ENCODE results near the gene WFIKKN2.
"Not testable (repeated sequence)": the region's sequence is repeated elsewhere in the genome, so short reads cannot be mapped to it uniquely, and the experiment has no call there.

Gene WFIKKN2, protein sequence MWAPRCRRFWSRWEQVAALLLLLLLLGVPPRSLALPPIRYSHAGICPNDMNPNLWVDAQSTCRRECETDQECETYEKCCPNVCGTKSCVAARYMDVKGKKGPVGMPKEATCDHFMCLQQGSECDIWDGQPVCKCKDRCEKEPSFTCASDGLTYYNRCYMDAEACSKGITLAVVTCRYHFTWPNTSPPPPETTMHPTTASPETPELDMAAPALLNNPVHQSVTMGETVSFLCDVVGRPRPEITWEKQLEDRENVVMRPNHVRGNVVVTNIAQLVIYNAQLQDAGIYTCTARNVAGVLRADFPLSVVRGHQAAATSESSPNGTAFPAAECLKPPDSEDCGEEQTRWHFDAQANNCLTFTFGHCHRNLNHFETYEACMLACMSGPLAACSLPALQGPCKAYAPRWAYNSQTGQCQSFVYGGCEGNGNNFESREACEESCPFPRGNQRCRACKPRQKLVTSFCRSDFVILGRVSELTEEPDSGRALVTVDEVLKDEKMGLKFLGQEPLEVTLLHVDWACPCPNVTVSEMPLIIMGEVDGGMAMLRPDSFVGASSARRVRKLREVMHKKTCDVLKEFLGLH

DNA sequence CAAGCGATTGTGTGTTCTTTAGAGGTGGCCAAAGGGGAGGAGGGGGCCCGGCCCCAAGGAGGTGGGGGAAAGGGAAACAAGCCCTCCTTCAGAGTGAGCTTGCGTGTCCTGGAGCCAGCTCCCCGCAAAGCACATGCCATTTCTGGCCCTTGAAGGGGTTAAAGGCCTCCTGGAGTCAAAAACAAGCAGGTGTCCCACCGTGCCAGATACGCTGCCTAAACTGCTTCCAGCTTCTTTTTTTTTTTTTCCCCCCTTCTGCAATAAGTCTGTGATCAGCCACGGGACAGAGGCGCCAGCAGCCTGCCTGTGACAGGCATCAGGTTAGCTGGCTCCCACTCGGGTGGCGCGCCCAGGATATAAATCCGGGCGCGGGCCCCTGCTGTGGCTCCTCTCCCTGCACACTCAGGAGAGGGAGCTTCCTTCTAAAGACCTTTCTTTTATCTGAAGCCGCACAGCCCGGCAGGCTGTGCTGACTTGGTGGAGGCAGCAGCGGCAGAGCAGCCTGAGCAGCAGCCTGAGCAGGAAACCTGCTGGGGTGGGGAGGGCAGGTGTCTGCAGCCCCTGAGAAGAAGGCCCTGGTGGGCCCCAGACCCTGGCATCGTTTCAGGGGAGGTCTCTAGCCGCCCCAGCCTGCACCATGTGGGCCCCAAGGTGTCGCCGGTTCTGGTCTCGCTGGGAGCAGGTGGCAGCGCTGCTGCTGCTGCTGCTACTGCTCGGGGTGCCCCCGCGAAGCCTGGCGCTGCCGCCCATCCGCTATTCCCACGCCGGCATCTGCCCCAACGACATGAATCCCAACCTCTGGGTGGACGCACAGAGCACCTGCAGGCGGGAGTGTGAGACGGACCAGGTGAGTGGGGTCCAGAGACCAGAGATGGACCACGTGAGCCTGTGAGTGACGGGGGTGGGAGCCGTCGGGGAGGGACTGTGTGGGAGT, at the start of gene WFIKKN2:
Gene WFIKKN2, plus strand, starts transcription at position 286 of the 934 bp plus-strand sequence. Its CDS starts 352 bp downstream, at position 638.
- no peak for DNase-seq (ENCODE audit: low read depth in 2 of 2)

DNA sequence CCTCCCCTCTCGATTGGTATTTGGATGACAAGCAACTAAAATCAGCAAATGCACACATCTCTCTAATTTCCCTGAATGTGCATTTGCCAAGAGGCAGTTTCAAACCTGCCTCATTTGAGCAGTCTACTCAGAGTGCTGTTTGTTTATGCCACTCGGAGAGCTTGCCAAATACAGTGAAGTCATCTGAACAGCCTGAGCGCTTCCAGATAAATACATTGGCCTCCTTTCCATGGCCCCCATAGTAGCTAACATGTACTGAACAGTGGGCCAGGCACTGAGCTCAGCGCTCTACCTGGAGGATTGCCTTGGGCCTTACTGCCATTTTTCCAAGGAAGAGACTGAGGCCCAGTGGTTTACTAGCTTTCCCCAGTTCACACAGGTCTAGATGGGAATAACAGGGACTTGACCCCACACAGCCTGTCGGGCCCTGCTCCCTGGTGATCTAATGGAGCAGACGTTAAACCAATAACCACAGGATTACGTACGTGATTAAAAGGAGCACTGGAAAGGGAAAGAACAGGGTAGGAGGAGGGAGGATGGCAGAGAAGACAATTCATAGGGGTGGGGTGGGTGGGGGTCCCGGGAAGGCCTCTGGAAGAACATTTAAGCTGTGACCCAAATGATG, 49.3 kb upstream of the WFIKKN2 start:
- no peak for DNase-seq (ENCODE audit: low read depth in 2 of 2)

- DNase-seq (ENCODE audit: low read depth in 2 of 2) = no peak
Observed at GRCh38 chr17:50787106-50787505, 48.3 kb upstream of the WFIKKN2 start.

DNA sequence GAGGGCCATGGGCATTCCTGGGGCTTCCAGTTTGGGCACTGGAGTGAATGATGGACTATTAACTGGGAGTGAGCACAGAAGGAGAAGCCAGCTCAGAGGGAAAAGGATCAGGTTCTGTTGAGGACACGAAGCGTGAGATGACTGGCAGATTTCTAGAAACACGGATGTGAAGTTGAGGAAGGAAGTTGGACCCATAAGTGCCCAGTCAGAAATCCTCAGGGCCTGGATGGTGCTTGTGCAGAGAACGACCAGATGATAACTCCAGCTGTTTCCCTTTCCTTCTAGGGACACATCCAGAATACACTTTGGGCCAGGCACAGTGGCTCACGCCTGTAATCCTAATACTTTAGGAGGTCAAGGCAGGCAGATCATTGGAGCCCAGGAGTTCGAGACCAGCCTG, 44.8 kb upstream of the WFIKKN2 start:
- no peak for DNase-seq (ENCODE audit: low read depth in 2 of 2)

GRCh38 chr17:50792132-50792531, 43.3 kb upstream of the WFIKKN2 start:
- DNase-seq (ENCODE audit: low read depth in 2 of 2) = no peak

GRCh38 chr17:50793007-50793406, 42.4 kb upstream of the WFIKKN2 start:
- DNase-seq (ENCODE audit: low read depth in 2 of 2) = no peak

DNA sequence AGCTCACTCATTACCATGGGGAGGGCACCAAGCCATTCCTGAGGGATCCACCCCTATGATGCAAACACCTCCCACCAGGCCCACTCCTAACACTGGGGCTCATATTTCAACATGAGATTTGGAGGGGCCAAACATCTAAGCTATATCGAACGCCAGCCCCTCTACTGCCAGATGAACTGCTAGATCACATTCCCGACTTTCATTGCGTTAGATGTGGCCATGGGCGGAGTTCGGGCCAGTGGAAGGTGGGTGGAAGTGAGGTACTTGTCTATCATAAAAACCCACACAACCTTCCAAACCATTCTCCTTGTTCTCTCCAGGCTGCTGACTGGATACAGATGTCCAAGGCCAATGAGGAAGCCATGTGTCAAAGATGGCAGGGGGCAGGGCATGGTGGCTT, 41.0 kb upstream of the WFIKKN2 start:
- DNase-seq (ENCODE audit: low read depth in 2 of 2) = no peak

- no peak for DNase-seq (ENCODE audit: low read depth in 2 of 2)
Observed at GRCh38 chr17:50797135-50797810, 38.1 kb upstream of the WFIKKN2 start.

DNA sequence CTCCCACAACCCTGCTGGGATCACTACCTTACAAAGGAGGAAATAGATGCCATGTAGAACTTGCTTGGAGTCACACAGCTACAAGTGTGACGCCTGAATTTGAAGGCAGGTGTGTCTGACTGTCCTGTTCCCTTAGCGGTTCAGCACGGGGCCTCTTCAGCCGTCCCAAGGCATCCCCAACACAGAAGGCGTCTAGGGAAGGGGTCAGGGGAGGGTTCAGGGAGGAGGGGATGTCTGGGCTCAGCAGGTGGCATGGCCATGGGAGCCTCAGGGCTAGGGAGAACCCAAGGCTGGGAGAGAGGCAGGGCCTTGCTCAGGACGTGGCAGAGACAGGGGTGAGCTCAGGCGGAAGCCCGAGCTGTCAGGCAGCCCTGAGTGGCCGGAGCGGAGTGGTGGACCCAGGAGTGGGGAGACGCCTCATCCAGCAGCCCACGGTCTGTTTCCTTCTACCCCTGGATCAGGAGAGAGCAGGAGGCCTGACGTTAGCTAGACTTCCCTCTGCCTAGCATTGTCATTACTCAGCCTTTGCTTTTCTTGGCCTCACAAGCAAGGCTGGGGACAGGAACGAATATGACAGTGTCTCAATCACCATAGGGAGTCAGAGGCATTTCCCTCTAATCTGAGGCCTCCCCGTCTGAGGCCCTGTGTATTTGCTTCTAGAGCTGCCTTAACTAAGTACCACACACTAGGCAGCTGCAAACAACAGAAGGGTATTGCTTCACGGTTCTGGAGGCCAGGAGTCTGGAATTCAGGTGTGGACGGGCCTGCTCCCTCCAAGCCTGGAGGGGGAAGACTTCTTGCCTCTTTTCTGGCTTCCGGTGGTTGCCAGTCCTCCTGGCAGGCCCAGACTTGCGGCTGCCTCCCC, 36.7 kb upstream of the WFIKKN2 start:
- DNase-seq (ENCODE audit: low read depth in 2 of 2) = no peak

GRCh38 chr17:50799582-50799981, 35.8 kb upstream of the WFIKKN2 start:
- no peak for DNase-seq (ENCODE audit: low read depth in 2 of 2)

DNA sequence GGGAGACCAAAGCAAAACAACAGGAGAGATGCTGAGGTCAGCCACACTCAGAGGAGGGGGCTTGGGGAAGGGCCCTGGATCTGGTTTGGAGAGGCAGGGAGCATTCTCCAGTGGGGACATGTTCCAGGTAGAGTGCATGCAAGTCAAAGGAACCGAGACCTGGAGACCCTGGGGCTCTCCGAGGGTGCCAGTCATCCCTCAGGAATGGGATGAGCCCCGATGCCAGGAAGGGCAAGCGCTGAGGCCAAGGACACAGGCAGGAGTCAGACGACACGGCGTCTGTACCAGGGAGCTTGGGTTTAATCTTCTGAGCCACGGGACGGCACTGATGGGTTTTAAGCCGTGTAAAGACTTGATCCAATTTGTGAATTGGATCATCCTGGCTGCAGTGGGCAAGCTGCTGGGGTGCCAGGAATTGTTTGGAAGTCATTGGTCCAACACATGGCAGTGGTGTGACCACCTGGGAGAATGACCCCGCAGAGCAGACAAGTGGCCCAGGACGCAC, 35.1 kb upstream of the WFIKKN2 start:
- no peak for DNase-seq (ENCODE audit: low read depth in 2 of 2)

DNA sequence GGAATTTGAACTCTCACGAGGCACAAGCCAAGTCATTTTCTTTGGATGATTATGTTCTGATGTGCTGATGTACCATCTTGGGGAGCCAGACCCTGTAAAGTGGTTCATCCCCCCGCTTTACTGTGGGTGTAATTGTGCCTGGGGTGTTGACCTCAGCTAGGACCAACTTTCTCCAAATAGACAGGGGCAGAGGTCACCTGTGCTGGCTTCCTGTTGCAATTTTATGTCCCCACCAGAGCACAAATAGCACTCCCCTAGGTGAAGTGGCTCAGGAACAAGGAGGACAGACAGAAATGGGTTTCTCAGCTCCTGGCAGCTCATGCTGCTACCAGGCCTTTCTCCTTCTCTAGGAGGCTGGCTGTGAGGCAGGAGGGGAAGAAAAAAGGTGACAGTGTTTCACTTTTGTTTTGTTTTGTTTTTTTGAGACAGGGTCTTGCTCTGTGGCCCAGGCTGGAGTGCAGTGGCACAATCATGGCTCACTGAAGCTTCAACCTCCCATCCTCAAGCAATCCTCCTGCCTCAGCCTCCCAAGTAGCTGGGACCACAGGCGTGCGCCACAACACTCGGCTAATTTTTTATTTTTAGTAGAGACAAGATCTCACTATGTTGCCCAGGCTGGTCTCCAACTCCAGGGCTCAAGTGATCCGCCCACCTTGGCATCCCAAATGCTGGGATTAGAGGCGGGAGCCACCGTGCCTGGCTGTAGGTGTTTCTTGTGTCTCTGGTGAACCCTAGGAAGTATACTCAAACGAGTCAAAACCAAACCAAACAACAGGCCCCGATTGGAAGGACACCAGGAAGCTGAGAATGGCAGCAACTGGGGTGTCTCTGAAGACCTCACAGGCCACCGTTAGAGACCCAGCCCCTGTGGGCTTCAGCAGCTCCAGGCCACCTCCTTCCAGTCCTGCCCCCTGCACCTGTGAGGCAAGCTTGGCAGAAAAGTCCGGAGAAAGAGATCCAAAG, 32.5 kb upstream of the WFIKKN2 start:
- no peak for DNase-seq (ENCODE audit: low read depth in 2 of 2)

DNA sequence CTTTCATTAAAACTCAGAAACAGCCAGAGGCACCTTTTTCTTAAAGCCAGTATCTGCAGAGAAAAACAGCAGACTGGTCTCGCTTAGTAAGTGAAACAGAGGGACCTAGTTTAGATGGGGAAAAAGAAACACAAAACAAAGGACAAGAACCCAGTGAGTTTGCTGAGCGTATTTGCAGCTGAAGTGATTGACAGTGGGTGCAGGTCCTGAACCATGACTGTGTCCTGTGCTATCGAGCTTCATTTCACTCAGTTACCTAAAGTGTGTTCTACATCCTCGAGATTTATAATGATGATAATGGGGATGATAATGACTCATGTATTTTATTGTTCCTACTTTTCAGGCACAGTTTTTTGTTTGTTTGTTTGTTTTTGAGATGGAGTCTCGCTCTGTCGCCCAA, 31.7 kb upstream of the WFIKKN2 start:
- DNase-seq (ENCODE audit: low read depth in 2 of 2) = no peak

DNA sequence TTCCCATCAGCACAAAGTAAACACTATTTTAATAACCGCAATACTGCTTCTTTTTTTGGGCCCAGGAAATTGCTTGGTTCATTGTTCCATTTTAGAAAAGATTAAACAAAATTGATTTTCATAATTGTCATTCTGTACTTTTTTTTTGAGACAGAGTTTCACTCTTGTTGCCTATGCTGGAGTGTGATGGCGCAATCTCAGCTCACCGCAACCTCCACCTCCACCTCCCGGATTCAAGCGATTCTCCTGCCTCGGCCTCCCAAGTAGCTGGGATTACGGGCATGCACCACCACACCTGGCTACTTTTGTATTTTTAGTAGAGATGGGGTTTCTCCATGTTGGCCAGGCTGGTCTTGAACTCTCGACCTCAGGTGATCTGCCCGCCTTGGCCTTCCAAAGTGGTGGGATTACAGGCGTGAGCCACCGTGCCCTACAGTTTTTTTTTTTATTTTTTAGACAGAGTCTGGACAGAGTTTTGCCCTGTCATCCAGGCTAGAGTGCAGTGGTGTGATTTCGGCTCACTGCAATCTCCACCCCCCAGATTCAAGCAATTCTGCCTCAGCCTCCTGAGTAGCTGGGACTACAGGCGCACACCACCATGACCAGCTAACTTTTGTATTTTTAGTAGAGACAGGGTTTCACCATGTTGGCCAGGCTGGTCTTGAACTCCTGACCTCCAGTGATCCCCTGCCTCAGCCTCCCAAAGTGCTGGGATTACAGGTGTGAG, 30.5 kb upstream of the WFIKKN2 start:
- DNase-seq (ENCODE audit: low read depth in 2 of 2) = not testable (repeated sequence)

- DNase-seq (ENCODE audit: low read depth in 2 of 2) = no peak
Observed at GRCh38 chr17:50805486-50805885, 29.9 kb upstream of the WFIKKN2 start.

DNA sequence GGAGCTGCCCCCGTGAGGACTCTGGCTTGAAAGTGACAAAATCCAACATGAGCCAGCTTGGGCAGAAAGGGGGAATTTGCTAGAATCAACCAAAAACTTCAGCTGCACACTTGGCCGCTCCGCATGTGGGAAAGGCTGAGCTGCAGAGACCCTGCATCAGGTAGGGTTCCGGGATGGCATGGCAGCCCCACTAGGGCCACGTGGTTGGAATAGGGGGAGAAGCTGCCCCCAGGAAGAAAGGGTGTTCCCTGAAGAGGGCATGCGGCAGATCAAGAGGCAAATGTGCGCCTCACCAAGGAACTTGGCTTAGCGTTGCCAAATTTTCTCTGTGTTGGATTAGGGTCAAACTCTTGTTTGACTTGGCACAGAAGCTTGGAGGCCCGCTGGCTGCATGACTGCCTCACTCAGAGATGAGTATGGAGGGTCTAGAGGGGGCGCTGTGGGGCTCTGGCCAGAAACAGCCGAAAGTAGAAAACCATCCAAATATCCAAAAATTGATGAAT, 29.2 kb upstream of the WFIKKN2 start:
- DNase-seq (ENCODE audit: low read depth in 2 of 2) = no peak

DNA sequence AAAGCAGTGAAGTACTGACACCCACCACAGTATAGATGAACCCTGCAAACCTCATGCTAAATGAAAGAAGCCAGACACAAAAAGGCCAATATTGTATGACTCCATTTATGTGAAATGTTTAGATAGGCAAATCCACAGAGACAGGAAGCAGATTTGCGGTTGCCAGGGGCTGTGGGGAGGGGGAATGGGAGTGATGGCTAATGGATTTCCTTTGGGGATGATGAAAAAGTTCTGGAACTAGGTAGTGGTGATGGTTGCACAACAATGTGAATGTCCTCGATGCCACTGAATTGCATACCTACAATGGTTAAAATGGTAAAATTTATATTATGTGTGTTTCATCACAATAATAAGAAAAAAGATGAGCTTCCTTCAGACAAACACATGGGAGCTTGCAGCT, 28.4 kb upstream of the WFIKKN2 start:
- DNase-seq (ENCODE audit: low read depth in 2 of 2) = no peak

GRCh38 chr17:50807675-50808074, 27.7 kb upstream of the WFIKKN2 start:
- DNase-seq (ENCODE audit: low read depth in 2 of 2) = no peak

Data from stimulated activated CD8-positive, alpha-beta memory T cell treated with anti-CD3 and anti-CD28 coated beads, Interleukin-2, amount 100 ng/mL, for 1 hour (primary cell).